ENCODE measurements around the gene PTPRN2. TPM values are rescaled to one million over a fixed set of nuclear protein-coding genes. Genes with fewer than 3 reads are reported as not detected.

The PTPRN2 gene
- polyA plus RNA-seq, 1 experiment, result 0.31 TPM

DNA sequence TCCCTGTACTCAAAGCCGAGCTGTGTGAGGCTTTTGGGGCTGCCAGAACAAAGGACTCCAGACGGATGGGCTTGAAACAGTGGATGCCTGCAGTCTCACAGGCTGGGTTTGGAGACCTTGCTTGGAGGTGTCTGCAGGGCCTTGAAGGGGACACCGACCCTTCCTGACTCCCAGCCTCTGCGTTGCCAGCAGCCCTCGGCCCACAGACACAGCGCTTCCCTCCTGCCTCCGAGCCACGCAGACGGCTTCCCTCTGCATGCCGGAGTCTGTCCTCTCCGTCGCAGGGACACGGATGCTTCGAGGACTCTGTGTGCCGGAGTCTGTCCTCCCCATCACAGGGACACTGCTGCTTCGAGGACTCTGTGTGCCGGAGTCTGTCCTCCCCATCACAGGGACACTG, 726.1 kb downstream of the PTPRN2 start:
- TF ChIP-seq, protein P1, sequence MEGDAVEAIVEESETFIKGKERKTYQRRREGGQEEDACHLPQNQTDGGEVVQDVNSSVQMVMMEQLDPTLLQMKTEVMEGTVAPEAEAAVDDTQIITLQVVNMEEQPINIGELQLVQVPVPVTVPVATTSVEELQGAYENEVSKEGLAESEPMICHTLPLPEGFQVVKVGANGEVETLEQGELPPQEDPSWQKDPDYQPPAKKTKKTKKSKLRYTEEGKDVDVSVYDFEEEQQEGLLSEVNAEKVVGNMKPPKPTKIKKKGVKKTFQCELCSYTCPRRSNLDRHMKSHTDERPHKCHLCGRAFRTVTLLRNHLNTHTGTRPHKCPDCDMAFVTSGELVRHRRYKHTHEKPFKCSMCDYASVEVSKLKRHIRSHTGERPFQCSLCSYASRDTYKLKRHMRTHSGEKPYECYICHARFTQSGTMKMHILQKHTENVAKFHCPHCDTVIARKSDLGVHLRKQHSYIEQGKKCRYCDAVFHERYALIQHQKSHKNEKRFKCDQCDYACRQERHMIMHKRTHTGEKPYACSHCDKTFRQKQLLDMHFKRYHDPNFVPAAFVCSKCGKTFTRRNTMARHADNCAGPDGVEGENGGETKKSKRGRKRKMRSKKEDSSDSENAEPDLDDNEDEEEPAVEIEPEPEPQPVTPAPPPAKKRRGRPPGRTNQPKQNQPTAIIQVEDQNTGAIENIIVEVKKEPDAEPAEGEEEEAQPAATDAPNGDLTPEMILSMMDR (IDR thresholded peaks at IDR 0.05; ENCODE audit: insufficient read depth, low read depth, low read length), result no peak
- CTCF ChIA-PET, result no interaction called here
- Histone ChIP-seq H3K36me3 (ENCODE audit: control insufficient read depth, insufficient read depth, low read length) (no peaks in the 10 kb centered on the region), H3K27me3 (ENCODE audit: control insufficient read depth, insufficient read depth, low read length) (no peaks in the 10 kb centered on the region), H3K4me3 (ENCODE audit: low read depth, low read length) (no peak overlapping the region)
- no peak for DNase-seq (ENCODE audit: low read depth)
- POLR2A ChIA-PET, result no interaction called here

DNA sequence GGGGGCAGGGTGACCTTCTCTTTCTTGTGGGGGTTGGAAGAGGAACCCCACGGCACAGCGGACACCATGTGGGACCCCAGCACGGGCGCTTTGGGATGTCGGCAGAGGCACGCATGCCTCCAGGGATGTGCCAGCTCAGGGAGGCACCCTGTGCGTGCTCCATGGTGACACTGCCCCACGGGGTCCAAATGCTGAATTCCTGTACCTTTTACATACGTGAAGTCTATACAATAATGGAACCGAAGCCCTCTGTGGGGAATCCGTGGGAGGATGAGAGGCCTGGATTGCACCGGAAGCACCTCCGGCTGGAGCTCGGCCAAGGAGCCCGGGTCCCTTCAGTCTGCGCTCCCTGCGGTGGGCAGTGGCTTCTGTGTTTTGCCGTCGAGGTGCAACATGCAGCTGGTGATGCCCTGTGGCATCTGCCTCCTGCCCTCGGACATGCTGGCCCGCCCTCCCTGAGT, 726.6 kb downstream of the PTPRN2 start:
- ChIA-PET CTCF (no interaction called here), POLR2A (no interaction called here)
- H3K27me3 ChIP-seq (ENCODE audit: control insufficient read depth, insufficient read depth, low read length), result no peaks in the 10 kb centered on the region
- no peak for DNase-seq (ENCODE audit: low read depth)
- TF ChIP-seq, protein P1 (IDR thresholded peaks at IDR 0.05; ENCODE audit: insufficient read depth, low read depth, low read length), result no peak
- H3K36me3 ChIP-seq (ENCODE audit: control insufficient read depth, insufficient read depth, low read length), result no peaks in the 10 kb centered on the region
- H3K4me3 ChIP-seq (ENCODE audit: low read depth, low read length), result no peak overlapping the region

DNA sequence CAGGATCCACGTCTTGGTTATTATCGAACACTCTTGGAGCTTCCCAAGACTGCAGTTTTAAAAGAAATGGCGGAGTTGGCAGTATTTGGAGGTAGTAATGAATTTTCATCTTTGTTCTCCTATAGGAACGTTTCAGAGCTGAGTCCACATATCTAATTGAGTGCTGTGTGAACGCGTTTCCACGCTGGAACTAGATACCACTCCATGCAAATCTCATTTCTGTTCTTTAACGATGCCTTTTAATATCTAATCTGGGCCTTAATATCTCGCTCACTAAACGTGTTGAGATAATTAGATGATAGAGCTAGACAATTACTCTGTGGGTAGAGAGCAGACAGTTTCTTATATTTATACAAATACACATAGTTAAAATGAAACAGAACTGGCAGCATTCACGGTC, 727.2 kb downstream of the PTPRN2 start:
- Histone ChIP-seq H3K4me3 (ENCODE audit: low read depth, low read length) (no peak overlapping the region), H3K36me3 (ENCODE audit: control insufficient read depth, insufficient read depth, low read length) (no peaks in the 10 kb centered on the region), H3K27me3 (ENCODE audit: control insufficient read depth, insufficient read depth, low read length) (no peaks in the 10 kb centered on the region)
- TF ChIP-seq, protein P1 (IDR thresholded peaks at IDR 0.05; ENCODE audit: insufficient read depth, low read depth, low read length), result no peak
- DNase-seq (ENCODE audit: low read depth), result no peak
- ChIA-PET CTCF (no interaction called here), POLR2A (no interaction called here)

DNA sequence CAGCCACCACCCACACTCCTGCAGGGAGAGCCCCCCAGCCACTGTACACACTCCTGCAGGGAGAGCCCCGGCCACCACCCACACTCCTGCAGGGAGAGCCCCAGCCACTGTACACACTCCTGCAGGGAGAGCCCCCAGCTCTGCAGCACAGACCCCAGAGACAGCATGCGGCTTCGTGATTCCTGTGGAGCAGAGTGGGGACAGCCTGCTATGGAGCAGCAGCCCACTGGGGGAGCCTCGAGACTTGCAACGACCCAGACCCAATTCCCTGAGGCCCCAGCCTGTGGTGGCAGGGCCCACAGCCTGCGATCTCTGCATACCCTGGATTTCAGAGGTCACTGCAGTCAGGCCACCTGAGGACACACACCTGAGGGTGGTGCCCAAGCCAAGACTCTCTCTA, 727.7 kb downstream of the PTPRN2 start:
- CTCF ChIA-PET, result no interaction called here

DNA sequence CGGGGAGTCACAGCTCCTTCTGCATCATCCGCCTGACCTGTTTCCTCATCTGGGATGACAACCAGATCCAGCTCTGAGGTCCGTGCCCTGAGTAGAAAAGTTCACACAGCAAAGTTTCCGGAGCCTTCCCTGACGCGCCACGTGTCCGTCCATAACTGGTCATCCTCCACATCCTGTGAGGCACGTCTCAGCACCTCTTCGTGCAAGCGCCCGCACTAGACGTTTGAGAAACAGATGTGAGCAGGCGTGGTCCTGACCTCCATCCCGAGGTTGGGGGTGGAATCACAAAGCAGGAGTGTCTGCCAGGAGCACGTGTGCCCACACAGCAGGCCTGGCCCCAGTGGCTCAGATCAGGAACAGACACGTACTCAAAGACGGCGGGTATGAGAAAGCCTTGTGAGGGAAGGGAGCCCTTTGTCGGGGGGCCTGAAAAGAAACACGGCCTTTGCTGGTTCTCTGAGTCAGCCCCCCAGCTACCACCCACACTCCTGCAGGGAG, 730.0 kb downstream of the PTPRN2 start:
- DNase-seq (ENCODE audit: low read depth), result no peak
- TF ChIP-seq, protein P1 (IDR thresholded peaks at IDR 0.05; ENCODE audit: insufficient read depth, low read depth, low read length), result no peak
- ChIA-PET POLR2A (no interaction called here), CTCF (no interaction called here)
- no peak overlapping the region for H3K4me3 ChIP-seq (ENCODE audit: low read depth, low read length)
- no peaks in the 10 kb centered on the region for H3K36me3 ChIP-seq (ENCODE audit: control insufficient read depth, insufficient read depth, low read length)
- H3K27me3 ChIP-seq (ENCODE audit: control insufficient read depth, insufficient read depth, low read length), result no peaks in the 10 kb centered on the region

More for the DNA sequence above, 727.7 kb downstream of the PTPRN2 start:
- Histone ChIP-seq H3K36me3 (ENCODE audit: control insufficient read depth, insufficient read depth, low read length) (no peaks in the 10 kb centered on the region), H3K4me3 (ENCODE audit: low read depth, low read length) (no peak overlapping the region), H3K27me3 (ENCODE audit: control insufficient read depth, insufficient read depth, low read length) (no peaks in the 10 kb centered on the region)
- TF ChIP-seq, protein P1 (IDR thresholded peaks at IDR 0.05; ENCODE audit: insufficient read depth, low read depth, low read length), result no peak
- no peak for DNase-seq (ENCODE audit: low read depth)
- POLR2A ChIA-PET, result no interaction called here

Data from BJ (cell line).